HepG2 (cell line): ENCODE results near the gene MICB. TPM values are rescaled to one million over a fixed set of nuclear protein-coding genes. Genes with fewer than 3 reads are reported as not detected.

Experiments used
- AHR ChIP-seq: IDR thresholded peaks from 2 replicates; pipeline ENCODE4 v1.6.1; 2018; ENCODE audit warnings: missing genetic modification reagents, missing compliant biosample characterization
- ARHGAP35 ChIP-seq: sonication (generic); formaldehyde crosslinking; IDR thresholded peaks from 2 replicates; pipeline ENCODE4 v1.9.0; 2022; ENCODE audit warnings: mild to moderate bottlenecking, inconsistent platforms, moderate library complexity, missing genetic modification reagents, borderline replicate concordance
- ATAD3A ChIP-seq: sonication (generic); formaldehyde crosslinking; IDR thresholded peaks from 2 replicates; pipeline ENCODE4 v1.4.0; 2020; ENCODE audit warnings: missing genetic modification reagents
- ATF4 ChIP-seq, 2 experiments: fragments of 450-650 bp in 1 of 2; sonication (generic) in 1 of 2; formaldehyde crosslinking; IDR thresholded peaks; 2 replicates each; pipeline versions ENCODE4 v1.5.0 to v1.8.0; 2020 to 2022; ENCODE audit warnings: mild to moderate bottlenecking in 1 of 2, missing genetic modification reagents in 1 of 2
- CCDC6 ChIP-seq: sonication (generic); formaldehyde crosslinking; IDR thresholded peaks from 2 replicates; pipeline ENCODE4 v1.8.1; 2022; ENCODE audit warnings: mild to moderate bottlenecking, missing genetic modification reagents, moderate library complexity
- FOXO1 ChIP-seq: sonication (generic); formaldehyde crosslinking; IDR thresholded peaks from 2 replicates; pipeline ENCODE4 v1.4.0; 2020; ENCODE audit warnings: missing genetic modification reagents
- HNRNPK ChIP-seq: fragments of 200-400 bp; formaldehyde crosslinking; IDR thresholded peaks from 2 replicates; pipeline ENCODE4 v1.6.1; 2018; ENCODE audit warnings: low read length, low read depth, moderate library complexity, mild to moderate bottlenecking; ENCODE audit not compliant: poor library complexity, severe bottlenecking
- HOMEZ ChIP-seq: IDR thresholded peaks from 2 replicates; pipeline ENCODE4 v1.6.1; 2016; ENCODE audit warnings: low read depth
- KLF16 ChIP-seq, 2 experiments: sonication (generic) in 1 of 2; formaldehyde crosslinking in 1 of 2; IDR thresholded peaks; 2 replicates each; pipeline versions ENCODE4 v1.6.1 to v1.8.0; 2016 to 2023; ENCODE audit warnings: missing genetic modification reagents in 2 of 2, missing compliant biosample characterization in 1 of 2
- KLF9 ChIP-seq: IDR thresholded peaks from 2 replicates; pipeline ENCODE4 v1.6.1; 2016; ENCODE audit warnings: low read depth
- KMT2A ChIP-seq: sonication (generic); formaldehyde crosslinking; IDR thresholded peaks from 2 replicates; pipeline ENCODE4 v1.4.0; 2020; ENCODE audit warnings: missing genetic modification reagents
- MXI1 ChIP-seq: IDR thresholded peaks from 3 replicates; pipeline ENCODE4 v1.6.1; 2012; ENCODE audit warnings: low read depth, low read length, inconsistent platforms, borderline replicate concordance
- RFX3 ChIP-seq: IDR thresholded peaks from 2 replicates; pipeline ENCODE4 v1.6.1; 2016; ENCODE audit warnings: missing biosample characterization, missing genetic modification reagents
- TARDBP ChIP-seq: sonication (generic); formaldehyde crosslinking; IDR thresholded peaks from 2 replicates; pipeline ENCODE4 v1.8.0; 2022; ENCODE audit warnings: mild to moderate bottlenecking, missing genetic modification reagents
- ZFY ChIP-seq: sonication (generic); formaldehyde crosslinking; IDR thresholded peaks from 2 replicates; pipeline ENCODE4 v1.4.0; 2020; ENCODE audit warnings: missing genetic modification reagents
- ZMYM3 ChIP-seq: sonication (generic); formaldehyde crosslinking; IDR thresholded peaks from 2 replicates; pipeline ENCODE4 v1.5.1; 2020; ENCODE audit warnings: mild to moderate bottlenecking, missing genetic modification reagents
- ZMYM4 ChIP-seq: sonication (generic); formaldehyde crosslinking; IDR thresholded peaks from 2 replicates; pipeline ENCODE4 v1.8.1; 2023; ENCODE audit warnings: mild to moderate bottlenecking, missing genetic modification reagents
- ZNF331 ChIP-seq: sonication (generic); formaldehyde crosslinking; IDR thresholded peaks from 2 replicates; pipeline ENCODE4 v1.4.0; 2020; ENCODE audit warnings: missing genetic modification reagents
- ZNF431 ChIP-seq: sonication (generic); formaldehyde crosslinking; IDR thresholded peaks from 2 replicates; pipeline ENCODE4 v1.9.0; 2022; ENCODE audit warnings: missing genetic modification reagents, low read depth, mild to moderate bottlenecking, borderline replicate concordance
- ZNF543 ChIP-seq: sonication (generic); formaldehyde crosslinking; IDR thresholded peaks from 2 replicates; pipeline ENCODE4 v1.4.0; 2020; ENCODE audit warnings: mild to moderate bottlenecking, missing genetic modification reagents
- ZNF558 ChIP-seq: sonication (generic); formaldehyde crosslinking; IDR thresholded peaks from 2 replicates; pipeline ENCODE4 v1.9.0; 2022; ENCODE audit warnings: mild to moderate bottlenecking, missing genetic modification reagents, borderline replicate concordance
- ZNF687 ChIP-seq: sonication (generic); formaldehyde crosslinking; IDR thresholded peaks from 2 replicates; pipeline ENCODE4 v1.5.1; 2020; ENCODE audit warnings: mild to moderate bottlenecking, missing genetic modification reagents, moderate library complexity
- ZNF792 ChIP-seq: IDR thresholded peaks from 2 replicates; pipeline ENCODE4 v1.6.1; 2016
- polyA plus RNA-seq, 8 experiments: library from polyadenylated mRNA; depleted of rRNA in 3 of 8; stranded (reverse) in 7 of 8; unstranded in 1 of 8; fragments of >200 nt; fragmentation: Illumina TruSeq in 4 of 8; extraction: Trizol in 4 of 8; gene quantifications; 2 replicates each; pipeline versions ENCODE4 v1.2.1 to v1.2.3, GENCODE V29; 2011 to 2016; ENCODE audit warnings: low read depth in 4 of 8, missing spikeins in 1 of 8, mixed read lengths in 1 of 8; ENCODE audit not compliant: insufficient read depth in 1 of 8
- total RNA-seq, 5 experiments: library from RNA; depleted of rRNA; stranded (reverse); fragments of >200 nt; fragmentation: Illumina TruSeq; extraction: Trizol; gene quantifications; 2 replicates each; pipeline ENCODE4 v1.2.3, GENCODE V29; 2016; ENCODE audit warnings: low read depth in 1 of 5
- TF ChIP-seq, protein P1 (sequence below): IDR thresholded peaks from 2 replicates; pipeline ENCODE4 v1.6.1; 2012; ENCODE audit warnings: inconsistent platforms

MICB gene
- total and polyA plus RNA-seq, 2 of the 13 experiments (the other 11 are each of a cell fraction or from before 2014, with no cell fraction given) = 12.5 to 12.8 TPM

DNA sequence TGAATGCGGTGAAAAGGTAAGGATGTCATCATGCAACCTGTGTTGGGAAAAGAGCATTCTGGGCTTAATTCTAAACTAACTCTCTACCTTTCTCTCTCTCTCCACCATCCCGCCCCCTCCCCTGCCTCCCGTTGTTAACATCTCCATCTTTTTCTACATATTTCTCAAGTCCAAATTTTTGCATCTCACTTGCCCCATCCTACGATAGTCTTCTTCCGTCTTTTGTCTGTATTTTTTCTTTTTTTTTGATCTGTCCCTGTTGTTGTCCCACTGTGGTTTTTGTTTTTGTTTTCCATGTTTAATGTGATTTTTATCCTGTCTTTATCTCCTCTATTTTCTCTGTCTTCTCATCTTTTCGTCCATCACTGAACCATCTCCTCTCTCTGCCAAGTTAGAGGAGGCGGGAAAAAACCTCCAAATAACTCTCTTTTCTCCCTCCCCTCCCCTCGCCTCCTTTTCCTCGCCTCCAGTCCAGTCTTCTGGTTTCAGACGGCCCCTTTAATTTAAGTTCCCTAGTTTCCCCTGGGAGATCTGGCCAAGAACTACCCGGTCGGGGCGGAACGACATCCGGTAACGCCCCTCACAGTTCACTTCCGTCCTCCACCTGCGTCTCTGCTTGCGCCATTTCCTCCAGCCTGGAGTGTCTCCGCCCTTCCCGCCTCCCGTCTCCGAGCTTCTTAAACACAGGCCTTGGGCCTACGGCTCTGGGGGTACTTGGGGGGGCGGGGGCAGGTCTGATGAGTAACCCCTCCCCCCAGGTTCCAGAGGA lies 49.2 kb downstream of the MICB start, which contains the start of gene NFKBIL1 (continued):
- TF ChIP-seq ZNF687 (CRISPR knock-in tag) (peak; percentile 55), ZNF543 (CRISPR knock-in tag) (peak; percentile 63; the same call in 1 of the 2 replicates), KMT2A (CRISPR knock-in tag) (peak; percentile 71), ZNF331 (CRISPR knock-in tag) (peak; percentile 82), MXI1 (peak; percentile 58; the same call in 1 of the 3 replicates), ATAD3A (CRISPR knock-in tag) (no peak), KLF9 (peak; percentile 58; the same call in 1 of the 2 replicates), ZNF558 (peak; percentile 64; the same call in 1 of the 2 replicates), KLF16 (CRISPR knock-in tag; IDR thresholded peaks at IDR 0.05) (peak in 1 of 2 experiments; percentile 88; a peak in 1 of 4 replicates), ZNF792 (CRISPR knock-in tag) (no peak), FOXO1 (CRISPR knock-in tag) (0 out of 2 replicates have a peak, but pooled peaks have one; percentile 30), TARDBP (peak; percentile 64; the same call in 1 of the 2 replicates), ZMYM4 (CRISPR knock-in tag) (peak; percentile 58), HOMEZ (CRISPR knock-in tag) (peak; percentile 67; the same call in 1 of the 2 replicates), ARHGAP35 (0 out of 2 replicates have a peak, but pooled peaks have one; percentile 78), ZMYM3 (CRISPR knock-in tag) (peak; percentile 22; the same call in 1 of the 2 replicates), ATF4 (CRISPR knock-in tag; IDR thresholded peaks at IDR 0.05) (peak in 1 of 2 experiments; percentile 80; a peak in 2 of 4 replicates), ZFY (CRISPR knock-in tag) (peak; percentile 92), CCDC6 (CRISPR knock-in tag) (no peak; the same call in 1 of the 2 replicates), AHR (CRISPR knock-in tag) (0 out of 2 replicates have a peak, but pooled peaks have one; percentile 63), HNRNPK (peak; percentile 28), ZNF431 (CRISPR knock-in tag) (0 out of 2 replicates have a peak, but pooled peaks have one; percentile 61), RFX3 (no peak; the same call in 1 of the 2 replicates)
- TF ChIP-seq, protein P1, sequence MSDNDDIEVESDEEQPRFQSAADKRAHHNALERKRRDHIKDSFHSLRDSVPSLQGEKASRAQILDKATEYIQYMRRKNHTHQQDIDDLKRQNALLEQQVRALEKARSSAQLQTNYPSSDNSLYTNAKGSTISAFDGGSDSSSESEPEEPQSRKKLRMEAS = peak; percentile 82
